ENCODE data around the gene FADD.

FADD gene

GRCh38 chr11:70229737-70230136, 26.6 kb downstream of the FADD start:
- Histone ChIP-seq H3K9ac (ENCODE audit: low read depth, low read length) (no peak overlapping the region), H3K4me1 (ENCODE audit: insufficient read depth, low read length) (peaks cover 7% of the 10 kb centered on the region; the same call in 1 of the 2 replicates), H3K36me3 (ENCODE audit: insufficient read depth, low read length) (no peaks in the 10 kb centered on the region), H3K9me3 (ENCODE audit: control insufficient read depth, insufficient read depth, low read length) (no peaks in the 10 kb centered on the region)

- Histone ChIP-seq H3K9ac (ENCODE audit: low read depth, low read length) (no peak overlapping the region), H3K36me3 (ENCODE audit: insufficient read depth, low read length) (no peaks in the 10 kb centered on the region), H3K9me3 (ENCODE audit: control insufficient read depth, insufficient read depth, low read length) (no peaks in the 10 kb centered on the region), H3K4me1 (ENCODE audit: insufficient read depth, low read length) (peaks cover 7% of the 10 kb centered on the region; the same call in 1 of the 2 replicates)
Observed at GRCh38 chr11:70230151-70230839, 27.2 kb downstream of the FADD start.

GRCh38 chr11:70230840-70231710, 28.0 kb downstream of the FADD start:
- no peaks in the 10 kb centered on the region for H3K36me3 ChIP-seq (ENCODE audit: insufficient read depth, low read length)

GRCh38 chr11:70233034-70233433, 29.9 kb downstream of the FADD start:
- Histone ChIP-seq H3K4me1 (ENCODE audit: insufficient read depth, low read length) (no peaks in the 10 kb centered on the region; the same call in 1 of the 2 replicates), H3K36me3 (ENCODE audit: insufficient read depth, low read length) (no peaks in the 10 kb centered on the region), H3K9me3 (ENCODE audit: control insufficient read depth, insufficient read depth, low read length) (no peaks in the 10 kb centered on the region), H3K9ac (ENCODE audit: low read depth, low read length) (no peak overlapping the region)

More at GRCh38 chr11:70230840-70231710, 28.0 kb downstream of the FADD start:
- no peak overlapping the region for H3K9ac ChIP-seq (ENCODE audit: low read depth, low read length)
- H3K4me1 ChIP-seq (ENCODE audit: insufficient read depth, low read length), result peaks cover 7% of the 10 kb centered on the region; the same call in 1 of the 2 replicates
- no peaks in the 10 kb centered on the region for H3K9me3 ChIP-seq (ENCODE audit: control insufficient read depth, insufficient read depth, low read length)

GRCh38 chr11:70233511-70233934, 30.4 kb downstream of the FADD start:
- no peaks in the 10 kb centered on the region for H3K9me3 ChIP-seq (ENCODE audit: control insufficient read depth, insufficient read depth, low read length)
- no peaks in the 10 kb centered on the region; the same call in 1 of the 2 replicates for H3K4me1 ChIP-seq (ENCODE audit: insufficient read depth, low read length)
- no peak overlapping the region for H3K9ac ChIP-seq (ENCODE audit: low read depth, low read length)
- H3K36me3 ChIP-seq (ENCODE audit: insufficient read depth, low read length), result no peaks in the 10 kb centered on the region

GRCh38 chr11:70233962-70234361, 30.9 kb downstream of the FADD start:
- no peaks in the 10 kb centered on the region for H3K36me3 ChIP-seq (ENCODE audit: insufficient read depth, low read length)
- no peaks in the 10 kb centered on the region; the same call in 1 of the 2 replicates for H3K4me1 ChIP-seq (ENCODE audit: insufficient read depth, low read length)
- H3K9me3 ChIP-seq (ENCODE audit: control insufficient read depth, insufficient read depth, low read length), result no peaks in the 10 kb centered on the region
- H3K9ac ChIP-seq (ENCODE audit: low read depth, low read length), result no peak overlapping the region

- Histone ChIP-seq H3K9me3 (ENCODE audit: control insufficient read depth, insufficient read depth, low read length) (no peaks in the 10 kb centered on the region), H3K4me1 (ENCODE audit: insufficient read depth, low read length) (no peaks in the 10 kb centered on the region), H3K36me3 (ENCODE audit: insufficient read depth, low read length) (no peaks in the 10 kb centered on the region), H3K9ac (ENCODE audit: low read depth, low read length) (no peak overlapping the region)
Observed at GRCh38 chr11:70240337-70240736, 37.2 kb downstream of the FADD start.

- Histone ChIP-seq H3K4me1 (ENCODE audit: insufficient read depth, low read length) (no peaks in the 10 kb centered on the region), H3K9ac (ENCODE audit: low read depth, low read length) (no peak overlapping the region), H3K36me3 (ENCODE audit: insufficient read depth, low read length) (no peaks in the 10 kb centered on the region), H3K9me3 (ENCODE audit: control insufficient read depth, insufficient read depth, low read length) (no peaks in the 10 kb centered on the region)
Observed at GRCh38 chr11:70241709-70242108, 38.6 kb downstream of the FADD start.

- Histone ChIP-seq H3K9ac (ENCODE audit: low read depth, low read length) (no peak overlapping the region), H3K4me1 (ENCODE audit: insufficient read depth, low read length) (peaks cover 3% of the 10 kb centered on the region; the same call in 1 of the 2 replicates), H3K9me3 (ENCODE audit: control insufficient read depth, insufficient read depth, low read length) (no peaks in the 10 kb centered on the region), H3K36me3 (ENCODE audit: insufficient read depth, low read length) (no peaks in the 10 kb centered on the region)
Observed at GRCh38 chr11:70242885-70243284, 39.8 kb downstream of the FADD start.

GRCh38 chr11:70243912-70244652, 41.0 kb downstream of the FADD start:
- no peaks in the 10 kb centered on the region for H3K9me3 ChIP-seq (ENCODE audit: control insufficient read depth, insufficient read depth, low read length)
- peaks cover 4% of the 10 kb centered on the region; the same call in 1 of the 2 replicates for H3K4me1 ChIP-seq (ENCODE audit: insufficient read depth, low read length)
- H3K9ac ChIP-seq (ENCODE audit: low read depth, low read length), result no peak overlapping the region
- no peaks in the 10 kb centered on the region for H3K36me3 ChIP-seq (ENCODE audit: insufficient read depth, low read length)

- no peak overlapping the region for H3K9ac ChIP-seq (ENCODE audit: low read depth, low read length)
- peaks cover 4% of the 10 kb centered on the region; the same call in 1 of the 2 replicates for H3K4me1 ChIP-seq (ENCODE audit: insufficient read depth, low read length)
- H3K9me3 ChIP-seq (ENCODE audit: control insufficient read depth, insufficient read depth, low read length), result no peaks in the 10 kb centered on the region
- no peaks in the 10 kb centered on the region for H3K36me3 ChIP-seq (ENCODE audit: insufficient read depth, low read length)
Observed at GRCh38 chr11:70244698-70245097, 41.6 kb downstream of the FADD start.

GRCh38 chr11:70246196-70246595, 43.1 kb downstream of the FADD start:
- Histone ChIP-seq H3K4me1 (ENCODE audit: insufficient read depth, low read length) (peaks cover 4% of the 10 kb centered on the region; the same call in 1 of the 2 replicates), H3K9ac (ENCODE audit: low read depth, low read length) (no peak overlapping the region), H3K36me3 (ENCODE audit: insufficient read depth, low read length) (no peaks in the 10 kb centered on the region), H3K9me3 (ENCODE audit: control insufficient read depth, insufficient read depth, low read length) (no peaks in the 10 kb centered on the region)

GRCh38 chr11:70247042-70247709, 44.1 kb downstream of the FADD start:
- H3K36me3 ChIP-seq (ENCODE audit: insufficient read depth, low read length), result no peaks in the 10 kb centered on the region
- H3K4me1 ChIP-seq (ENCODE audit: insufficient read depth, low read length), result peaks cover 4% of the 10 kb centered on the region; the same call in 1 of the 2 replicates
- no peak overlapping the region for H3K9ac ChIP-seq (ENCODE audit: low read depth, low read length)
- no peaks in the 10 kb centered on the region for H3K9me3 ChIP-seq (ENCODE audit: control insufficient read depth, insufficient read depth, low read length)

GRCh38 chr11:70247710-70248072, 44.6 kb downstream of the FADD start:
- H3K9ac ChIP-seq (ENCODE audit: low read depth, low read length), result no peak overlapping the region
- no peaks in the 10 kb centered on the region for H3K9me3 ChIP-seq (ENCODE audit: control insufficient read depth, insufficient read depth, low read length)
- no peaks in the 10 kb centered on the region for H3K36me3 ChIP-seq (ENCODE audit: insufficient read depth, low read length)
- H3K4me1 ChIP-seq (ENCODE audit: insufficient read depth, low read length), result peaks cover 4% of the 10 kb centered on the region; the same call in 1 of the 2 replicates
